ENCODE data around the gene PPFIA4. TPM values are rescaled to one million over a fixed set of nuclear protein-coding genes. Genes with fewer than 3 reads are reported as not detected.

Gene PPFIA4
- total RNA-seq, 1 donor from 2014 or later, result 122 TPM

DNA sequence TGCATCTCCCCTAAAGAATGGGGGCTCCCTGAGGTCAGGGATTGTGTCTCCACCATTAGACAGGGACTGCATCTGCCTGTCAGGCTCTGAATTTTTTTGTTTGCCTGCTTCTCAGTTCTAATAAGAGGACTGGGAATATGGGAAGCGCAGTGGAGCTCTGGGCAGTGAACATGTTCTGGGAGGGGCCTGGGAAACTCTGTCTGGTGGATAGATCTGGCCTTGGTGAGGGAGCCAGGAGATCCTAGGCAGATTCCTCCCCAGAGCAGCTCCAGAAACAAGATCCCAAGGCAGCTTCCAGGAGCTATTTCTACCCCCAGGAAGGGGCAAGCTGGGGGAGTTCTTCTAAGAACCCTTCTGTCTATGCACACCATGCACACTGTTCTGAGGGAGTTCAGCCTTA lies 72.2 kb downstream of the PPFIA4 start:
- no peak for DNase-seq (ENCODE audit: low read depth)

DNA sequence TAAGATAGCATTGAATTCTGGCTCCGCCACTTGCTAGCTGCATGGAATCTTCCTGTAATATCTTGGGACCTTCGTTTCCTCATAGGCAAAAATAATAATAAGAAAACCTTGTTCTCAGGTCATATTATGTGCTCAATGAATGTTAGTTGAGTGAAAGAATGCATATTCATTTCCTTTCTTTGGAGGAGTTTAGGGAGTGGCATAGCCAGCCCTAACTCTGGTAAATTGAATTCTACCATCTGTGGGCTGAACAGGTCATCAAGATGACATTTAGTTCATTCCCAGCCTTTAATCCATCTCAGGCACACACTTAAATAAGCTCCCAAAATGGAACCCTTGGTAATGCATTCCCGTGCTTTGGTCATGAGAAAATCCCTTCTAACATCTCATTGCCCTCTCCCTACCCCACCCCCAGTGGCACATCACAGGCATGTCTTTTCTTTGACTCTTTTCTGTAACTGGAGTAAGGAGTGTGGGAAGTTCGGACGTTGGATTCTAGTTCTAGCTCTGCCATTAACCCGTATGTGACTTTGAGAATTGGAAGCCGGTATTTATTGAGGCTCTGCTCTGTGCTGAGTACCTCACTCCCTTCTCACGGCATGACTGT lies 72.7 kb downstream of the PPFIA4 start:
- peak; percentile 96 for DNase-seq (ENCODE audit: low read depth)

DNA sequence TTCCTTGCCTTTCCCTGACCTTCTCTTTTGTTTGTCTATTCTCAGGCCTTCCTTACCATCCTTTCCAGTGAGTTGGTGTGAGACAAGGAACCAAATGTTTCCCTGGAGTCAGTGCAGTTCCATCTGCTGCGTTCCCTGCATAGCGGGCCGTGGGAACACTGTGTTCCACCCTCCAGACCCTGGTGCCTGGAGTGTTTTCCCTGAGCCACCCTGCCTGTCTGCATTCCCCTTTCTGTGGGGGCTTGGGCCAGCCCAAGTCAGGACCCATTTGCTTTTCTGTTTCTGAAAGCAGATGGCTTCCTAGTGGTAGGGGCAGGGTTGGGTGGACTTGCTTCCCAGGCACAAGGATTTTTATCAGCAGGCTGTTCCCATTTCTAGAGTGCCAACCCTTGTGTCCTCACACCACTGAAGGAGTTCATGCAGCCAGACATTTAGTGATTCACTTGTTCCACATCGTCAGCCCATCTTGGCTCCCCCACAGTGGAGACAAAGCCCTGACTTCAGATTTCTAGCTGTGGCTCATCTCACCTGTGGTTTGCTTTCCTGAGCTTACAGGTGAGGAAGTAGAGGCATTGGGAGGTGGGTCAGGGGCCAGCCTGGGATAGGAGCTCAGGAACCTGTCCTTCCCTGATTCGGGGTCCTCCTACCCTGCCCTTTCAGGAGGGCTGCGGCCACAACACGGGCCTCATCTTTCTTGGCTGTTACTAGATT lies 73.7 kb downstream of the PPFIA4 start:
- peak; percentile 74 for DNase-seq (ENCODE audit: low read depth)

DNA sequence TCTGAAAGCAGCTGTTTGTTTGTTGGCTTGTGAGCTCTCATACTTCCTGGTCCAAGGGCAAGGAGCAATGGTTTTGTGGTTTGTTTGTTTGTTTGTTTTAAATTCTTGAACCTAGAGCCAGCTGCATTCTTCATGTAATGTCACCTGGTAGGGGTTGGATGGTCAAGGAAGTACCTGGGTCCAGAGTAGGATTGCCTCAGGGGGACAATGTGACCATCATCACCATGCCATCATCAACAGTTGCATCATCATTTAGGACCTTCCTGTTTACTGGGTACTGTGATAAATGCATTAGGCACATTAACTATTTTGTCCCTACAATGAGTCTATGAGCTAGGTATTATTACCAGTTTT lies 74.2 kb downstream of the PPFIA4 start:
- peak; percentile 73 for DNase-seq (ENCODE audit: low read depth)

DNA sequence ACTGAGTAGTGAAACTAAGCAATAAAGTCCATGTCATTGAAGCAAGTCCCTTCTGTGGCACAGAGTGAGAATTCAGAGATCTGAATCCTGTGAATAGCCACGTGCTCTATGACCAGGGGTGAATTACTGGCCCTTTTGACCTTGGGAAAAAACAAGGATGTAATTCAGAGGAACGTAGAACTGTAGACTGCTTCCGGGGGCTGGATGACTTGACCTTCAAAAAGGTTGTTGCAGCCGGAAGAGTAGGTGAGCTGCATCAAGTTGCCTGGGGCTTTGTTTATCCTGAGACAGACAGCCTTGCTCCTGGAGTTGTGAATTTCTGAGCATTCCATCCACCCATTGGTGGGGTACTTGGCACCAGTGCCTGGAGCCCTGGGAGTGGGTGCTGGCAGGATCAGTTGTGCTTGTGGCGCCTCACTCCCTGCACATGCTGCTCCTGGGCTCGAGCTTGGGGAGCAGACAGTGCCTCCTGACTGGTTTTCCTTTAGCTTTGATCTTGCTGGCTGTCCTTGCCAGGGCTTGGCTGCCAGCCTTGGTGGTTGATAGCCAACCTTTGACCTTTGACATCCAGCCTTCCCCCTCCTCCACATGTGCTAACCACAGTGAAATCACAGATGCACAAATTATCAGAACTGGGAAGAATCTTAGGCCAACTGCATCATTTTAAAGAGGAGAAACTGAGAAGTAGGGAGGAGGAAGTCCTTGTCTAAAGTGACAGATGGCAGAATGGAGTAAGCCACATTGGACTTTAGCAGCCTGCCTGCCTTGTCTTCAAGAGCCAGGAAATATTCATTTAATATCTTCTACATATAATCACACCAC lies 75.7 kb downstream of the PPFIA4 start:
- no peak for DNase-seq (ENCODE audit: low read depth)

DNA sequence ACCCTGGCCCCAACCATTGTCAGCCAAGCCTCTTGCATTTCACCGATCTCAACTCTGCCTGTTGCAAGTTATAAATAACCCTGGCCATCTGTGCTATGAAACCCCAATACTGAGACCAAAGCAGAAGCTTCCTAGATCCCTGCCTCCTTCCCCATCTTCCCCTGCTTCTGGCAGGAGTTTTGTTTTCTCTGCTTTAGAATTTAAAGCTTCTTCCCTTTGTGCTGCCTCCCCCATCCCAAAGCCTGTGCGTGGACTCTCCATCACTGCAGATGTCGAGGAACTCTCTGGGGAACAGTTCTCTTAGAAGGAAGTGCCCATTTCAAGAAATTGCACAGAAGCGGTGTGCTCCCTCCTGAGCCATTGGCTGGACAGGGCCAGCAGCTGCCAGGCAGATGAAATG lies 76.9 kb downstream of the PPFIA4 start:
- DNase-seq (ENCODE audit: low read depth), result peak; percentile 77

DNA sequence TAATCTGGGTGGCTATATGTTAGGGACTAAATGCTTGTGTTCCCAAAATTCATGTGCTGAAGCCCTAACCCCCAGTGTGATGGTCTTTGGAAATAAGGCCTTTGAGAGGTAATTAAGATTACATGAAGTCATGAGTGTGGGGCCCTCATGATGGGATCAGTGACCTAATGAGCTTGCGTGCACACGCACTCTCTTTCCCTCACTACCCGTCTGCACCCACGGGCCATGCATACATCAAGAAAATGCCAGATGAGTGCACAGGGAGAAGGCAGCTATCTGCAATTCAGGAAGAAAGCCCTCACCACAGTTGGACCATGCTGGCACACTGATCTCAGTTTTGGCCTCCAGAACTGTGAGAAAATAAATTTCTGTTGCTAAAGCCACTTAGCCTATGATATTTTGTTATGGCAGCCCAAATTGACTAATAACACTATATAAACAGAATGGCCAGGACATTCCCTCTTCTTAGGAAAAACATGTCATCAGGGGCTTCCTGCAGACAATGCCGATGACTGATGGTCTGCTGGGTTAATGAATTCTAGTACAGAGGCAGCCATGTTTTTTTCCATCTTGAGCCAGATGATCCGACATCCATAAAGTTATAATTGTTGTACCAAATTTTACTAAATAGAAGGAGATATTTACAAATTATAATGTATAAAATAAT lies 77.7 kb downstream of the PPFIA4 start:
- DNase-seq (ENCODE audit: low read depth), result no peak

DNA sequence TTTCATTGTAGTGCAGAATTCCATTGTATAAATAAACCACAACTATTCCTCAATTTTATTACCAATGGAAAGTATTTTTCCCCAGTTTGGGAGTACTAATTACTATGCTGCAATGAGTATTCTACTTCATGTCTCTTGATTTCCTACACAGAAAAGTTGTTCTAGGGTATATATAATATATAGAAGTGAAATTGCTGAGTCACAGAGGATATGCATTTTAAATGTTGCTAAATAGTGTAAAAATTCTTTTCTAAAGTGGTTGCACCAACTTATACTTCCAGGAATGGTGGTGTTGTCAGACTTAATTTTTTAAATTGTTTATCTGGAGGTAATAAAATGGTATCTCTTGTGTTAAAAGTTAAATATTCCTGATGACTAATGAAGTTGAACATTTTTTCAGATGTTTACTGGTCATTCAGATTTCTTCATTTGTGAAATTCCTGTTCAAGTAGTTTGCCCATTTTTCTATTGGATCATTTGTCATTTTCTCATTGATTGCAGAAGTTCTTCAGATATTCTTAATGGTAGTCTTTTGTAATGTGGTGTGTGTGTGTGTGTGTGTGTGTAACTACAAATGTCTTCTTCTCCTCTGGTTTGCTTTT lies 78.6 kb downstream of the PPFIA4 start:
- no peak for DNase-seq (ENCODE audit: low read depth)

DNA sequence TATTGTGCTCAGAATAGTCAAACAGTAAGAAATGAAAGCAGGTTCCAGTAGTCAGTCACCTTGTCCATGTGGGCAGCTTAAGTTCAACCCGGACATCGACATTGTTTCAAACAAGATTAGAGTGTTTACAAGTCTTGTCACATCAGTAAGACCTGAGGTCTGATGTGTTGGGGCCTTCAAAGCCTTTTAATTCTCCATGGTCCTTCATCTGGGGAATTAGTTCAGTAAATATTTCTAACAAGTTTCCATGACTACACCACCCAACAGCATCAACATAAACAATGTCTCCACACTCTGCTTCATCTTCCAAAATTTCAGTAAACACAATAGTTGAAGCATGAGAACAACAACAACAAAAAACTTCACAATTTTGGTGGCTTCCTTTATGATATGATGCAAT lies 86.2 kb downstream of the PPFIA4 start:
- DNase-seq (ENCODE audit: low read depth), result no peak

DNA sequence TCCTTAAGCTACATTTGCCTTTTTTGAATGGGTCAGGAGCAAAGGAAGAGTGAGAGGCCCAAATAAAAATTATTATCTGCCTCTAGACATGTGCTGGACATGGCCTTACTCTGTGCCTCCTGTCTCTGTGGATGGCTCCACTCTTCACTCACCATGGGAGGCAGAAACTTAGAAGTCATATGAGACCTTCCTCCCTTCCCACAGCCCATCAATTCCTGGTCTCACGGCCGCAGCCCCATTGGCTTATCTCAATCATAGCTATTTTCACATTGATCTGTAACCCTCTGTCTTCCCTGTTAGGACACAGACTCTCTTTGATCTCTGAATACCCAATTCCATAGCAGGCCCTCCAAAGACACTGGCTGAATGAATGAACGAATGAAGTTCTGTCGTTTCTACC lies 87.0 kb downstream of the PPFIA4 start:
- no peak for DNase-seq (ENCODE audit: low read depth)

DNA sequence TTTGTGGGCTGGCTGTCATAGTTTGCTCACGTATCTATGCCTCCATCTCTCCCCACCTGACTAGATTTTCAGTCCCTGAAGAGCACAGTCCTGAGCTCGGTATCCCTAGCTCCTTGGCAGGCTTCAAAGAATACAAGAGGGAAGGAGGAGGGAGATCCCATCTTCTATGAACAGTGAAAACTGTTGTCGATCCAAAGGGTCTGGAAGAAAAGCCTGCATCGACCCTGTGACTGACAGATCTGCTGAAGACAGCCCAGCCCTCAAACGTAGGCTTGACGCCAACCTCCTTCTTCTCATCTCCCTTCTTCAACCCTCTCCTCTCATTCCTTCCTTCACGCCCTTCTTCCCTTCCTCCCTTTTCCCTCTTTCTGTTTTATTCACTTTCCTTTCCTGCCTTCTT lies 87.9 kb downstream of the PPFIA4 start:
- DNase-seq (ENCODE audit: low read depth), result no peak

DNA sequence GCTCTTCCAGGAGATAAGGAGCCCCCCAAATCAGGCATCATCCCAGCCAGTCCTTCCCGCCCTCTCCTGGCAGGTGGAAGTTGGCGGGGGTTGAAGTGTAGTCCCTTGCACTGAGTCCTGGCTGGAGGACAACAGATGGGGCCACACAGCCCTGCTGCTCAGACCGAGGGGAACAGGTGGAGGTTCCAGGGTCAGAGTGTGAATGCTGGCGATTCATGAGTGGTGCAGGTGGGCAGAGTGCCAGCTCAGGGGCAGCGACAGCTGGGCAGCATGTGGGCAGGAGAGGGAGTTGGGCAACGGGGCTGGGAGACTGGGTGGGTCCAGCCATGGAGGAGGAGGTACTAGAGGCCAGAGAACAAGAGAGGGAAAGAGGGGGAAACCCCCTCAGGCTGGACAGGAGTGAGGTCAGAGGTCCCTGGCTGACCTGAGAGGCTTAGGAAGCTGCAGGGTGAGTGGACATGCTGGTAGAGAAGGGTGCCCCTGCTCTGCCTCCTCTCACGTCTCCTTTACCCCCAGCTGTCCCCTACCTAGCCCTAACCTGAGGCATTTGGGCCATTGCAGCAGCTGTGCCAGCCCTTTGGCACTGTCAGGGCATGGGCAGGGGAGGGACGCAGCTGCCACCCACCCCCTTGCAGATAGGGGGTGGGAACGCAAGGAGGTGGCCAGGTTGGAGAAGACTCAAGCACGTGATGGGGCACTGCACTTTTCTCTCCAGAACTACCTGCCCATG lies 90.0 kb downstream of the PPFIA4 start:
- DNase-seq (ENCODE audit: low read depth), result peak; percentile 99

DNA sequence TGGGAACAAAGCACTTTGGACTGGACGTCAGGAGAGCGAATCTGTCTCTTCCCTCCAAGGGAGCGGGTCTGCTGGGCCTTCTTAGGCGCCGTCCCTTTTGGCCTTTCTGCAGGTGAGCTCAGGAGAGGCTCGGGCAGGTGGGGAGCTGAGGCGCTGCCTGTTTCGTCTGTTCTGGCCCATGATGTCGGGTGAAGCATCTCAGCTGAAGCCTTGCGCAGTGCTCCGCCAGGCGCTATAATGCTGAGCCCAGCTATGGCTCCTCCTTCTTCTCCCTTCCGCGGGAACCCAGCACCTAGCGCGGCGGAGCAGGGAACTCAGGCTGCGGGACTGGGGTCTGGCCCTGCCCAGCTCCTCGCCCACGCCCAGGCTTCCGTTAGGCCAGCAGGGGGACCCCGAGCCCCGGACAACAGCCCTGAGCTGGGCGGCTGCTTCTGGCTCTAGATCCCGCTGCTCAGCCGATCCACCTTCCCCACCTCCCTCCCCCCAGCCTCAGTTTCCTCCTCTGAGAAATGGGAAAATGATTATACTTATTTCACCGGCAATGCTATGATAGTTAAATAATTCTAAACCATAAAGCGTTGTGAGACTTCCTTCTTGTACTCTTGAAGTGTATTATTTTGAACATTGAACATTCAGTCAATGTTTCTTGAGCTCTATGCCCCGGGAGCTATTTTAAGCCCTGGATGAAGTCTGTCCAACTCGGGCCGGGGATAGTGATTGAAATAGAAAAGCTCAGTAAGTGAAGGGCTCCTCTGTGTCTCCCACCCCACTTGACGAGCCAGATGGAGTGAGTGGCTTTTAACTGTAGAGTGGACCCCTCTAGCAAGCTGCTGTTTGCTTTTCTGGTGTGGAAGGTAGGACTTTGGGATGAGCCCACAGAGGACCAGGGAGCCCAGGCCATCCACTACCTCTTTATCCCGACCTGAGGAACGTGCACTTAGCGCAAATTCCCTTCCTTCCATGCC lies 91.6 kb downstream of the PPFIA4 start:
- peak; percentile 74 for DNase-seq (ENCODE audit: low read depth)

DNA sequence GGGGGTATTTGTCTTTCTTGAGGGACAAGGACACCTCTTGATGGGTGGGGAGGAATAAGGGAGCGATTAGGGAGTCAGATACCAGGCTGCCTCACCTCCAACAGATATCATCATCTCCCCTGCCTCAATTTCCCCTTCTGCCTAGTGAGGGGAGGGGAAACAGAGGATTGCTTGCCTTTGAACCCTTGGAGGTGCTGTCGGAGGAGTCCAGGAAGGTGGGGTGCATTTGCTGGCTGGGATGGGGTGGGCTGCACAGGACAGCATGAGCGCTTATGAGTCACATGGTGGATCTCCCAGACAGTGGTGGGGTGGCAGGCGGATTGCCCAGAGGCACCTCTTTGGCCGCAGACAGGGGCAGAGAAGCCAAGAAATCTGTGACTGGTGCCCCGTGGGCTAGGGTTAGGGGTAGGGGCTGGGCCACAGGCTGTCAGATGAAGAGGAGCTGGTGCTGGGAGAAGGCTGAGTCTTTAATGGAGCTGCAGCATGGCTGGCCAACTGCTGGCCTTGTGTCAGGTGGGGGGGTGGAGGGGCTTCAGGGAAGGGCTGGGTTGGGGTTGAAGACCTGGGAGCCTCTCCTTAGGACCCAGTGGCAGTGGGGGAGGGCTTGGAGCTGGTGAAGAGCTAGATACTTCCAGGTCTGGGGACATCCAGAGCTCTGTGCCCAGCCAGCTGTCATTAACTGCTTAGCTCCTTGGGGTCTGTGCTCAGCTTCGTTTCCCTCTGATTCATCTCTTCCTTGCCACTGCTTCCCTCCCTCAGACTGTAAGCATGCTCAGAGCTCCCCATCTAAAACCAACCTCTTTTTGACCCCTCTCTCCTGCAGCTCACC lies 94.2 kb downstream of the PPFIA4 start:
- peak; percentile 65 for DNase-seq (ENCODE audit: low read depth)

DNA sequence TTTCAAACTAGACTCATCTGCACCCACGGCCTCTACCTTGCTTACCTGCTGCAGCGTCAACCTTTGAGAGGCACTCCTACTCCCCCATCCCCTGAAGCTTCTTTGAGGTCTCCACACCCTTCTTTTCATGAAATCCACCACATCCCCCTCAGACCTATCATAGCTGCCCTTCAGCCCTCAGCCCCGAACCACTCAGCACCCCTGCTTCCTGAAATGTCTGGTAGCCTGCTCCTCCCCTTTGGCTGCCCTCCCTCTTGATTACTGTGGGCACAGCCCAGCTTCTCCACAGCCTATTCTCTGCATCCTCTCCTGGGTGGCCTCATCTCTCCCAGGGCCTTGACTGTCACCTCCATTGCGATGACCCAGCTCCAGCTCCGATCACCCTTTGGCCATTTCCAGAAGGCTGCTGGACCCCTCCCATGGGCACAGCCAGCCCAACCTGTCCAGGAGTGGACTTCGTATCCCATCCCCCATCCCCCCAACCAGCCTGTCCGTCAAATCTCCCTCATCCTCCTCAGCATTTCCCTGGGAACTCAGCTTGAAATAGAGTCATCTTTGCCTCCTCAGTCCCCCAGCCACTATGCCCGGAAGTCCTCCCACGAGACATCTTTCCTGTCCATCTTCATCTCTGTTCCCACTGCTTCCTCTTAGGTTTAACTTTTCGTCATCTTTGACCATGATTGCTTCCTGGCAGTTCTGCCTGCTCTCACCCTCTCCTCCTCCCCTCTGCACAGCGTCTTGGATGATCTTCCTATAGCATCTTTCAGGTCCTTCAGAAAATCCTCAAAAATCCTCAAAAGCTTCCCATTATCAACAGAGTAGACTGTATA lies 95.1 kb downstream of the PPFIA4 start:
- DNase-seq (ENCODE audit: low read depth), result no peak

DNA sequence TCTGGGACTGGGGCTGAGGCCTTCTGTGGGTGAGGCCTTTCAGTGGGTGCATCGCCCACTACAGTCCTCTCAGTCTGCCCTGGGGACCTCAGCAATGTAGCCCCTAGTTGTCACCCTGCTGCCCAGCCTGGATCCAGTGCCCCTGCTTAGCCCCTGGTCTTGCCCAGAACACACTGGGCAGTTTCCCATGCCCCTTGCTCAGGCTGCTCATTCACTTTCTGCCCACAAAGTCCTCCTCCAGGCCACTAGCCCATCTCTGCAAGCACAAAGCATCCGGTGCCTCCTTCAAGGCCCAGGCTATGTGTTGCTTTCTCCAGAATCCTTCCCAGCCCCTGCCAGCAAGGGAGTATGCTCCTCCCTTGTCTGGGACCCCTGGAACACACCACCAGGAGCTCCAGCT lies 95.9 kb downstream of the PPFIA4 start:
- no peak for DNase-seq (ENCODE audit: low read depth)

DNA sequence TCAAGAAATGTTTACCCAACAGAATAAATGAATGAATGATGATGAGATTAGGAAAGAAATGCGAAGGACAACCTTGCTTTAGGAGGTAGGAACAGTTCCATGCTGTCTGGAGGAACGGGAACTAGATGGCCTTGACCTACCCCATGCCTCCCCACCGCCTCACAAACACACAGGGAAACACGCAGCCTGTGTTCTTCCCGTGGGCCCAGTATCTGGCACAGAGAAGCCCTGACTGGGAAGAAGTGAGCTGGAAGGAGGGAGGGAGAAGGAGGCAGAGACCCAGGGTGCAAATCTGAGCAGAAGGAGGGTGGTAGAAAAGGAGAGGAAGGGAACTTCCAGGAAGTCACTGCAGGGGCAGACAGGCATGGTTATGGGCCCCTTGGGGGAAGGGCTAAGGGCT lies 97.7 kb downstream of the PPFIA4 start:
- DNase-seq (ENCODE audit: low read depth), result no peak

Measured in myocyte (in vitro differentiated cells).